ENCODE results near the gene COX7A1. TPM values are rescaled to one million over a fixed set of nuclear protein-coding genes. Genes with fewer than 3 reads are reported as not detected.
A peak's percentile ranks its signal among the peaks of the same experiment; 100 is the strongest.
"Not testable (repeated sequence)": the region's sequence is repeated elsewhere in the genome, so short reads cannot be mapped to it uniquely, and the experiment has no call there.

Gene COX7A1
- 3.9 TPM for total RNA-seq

DNA sequence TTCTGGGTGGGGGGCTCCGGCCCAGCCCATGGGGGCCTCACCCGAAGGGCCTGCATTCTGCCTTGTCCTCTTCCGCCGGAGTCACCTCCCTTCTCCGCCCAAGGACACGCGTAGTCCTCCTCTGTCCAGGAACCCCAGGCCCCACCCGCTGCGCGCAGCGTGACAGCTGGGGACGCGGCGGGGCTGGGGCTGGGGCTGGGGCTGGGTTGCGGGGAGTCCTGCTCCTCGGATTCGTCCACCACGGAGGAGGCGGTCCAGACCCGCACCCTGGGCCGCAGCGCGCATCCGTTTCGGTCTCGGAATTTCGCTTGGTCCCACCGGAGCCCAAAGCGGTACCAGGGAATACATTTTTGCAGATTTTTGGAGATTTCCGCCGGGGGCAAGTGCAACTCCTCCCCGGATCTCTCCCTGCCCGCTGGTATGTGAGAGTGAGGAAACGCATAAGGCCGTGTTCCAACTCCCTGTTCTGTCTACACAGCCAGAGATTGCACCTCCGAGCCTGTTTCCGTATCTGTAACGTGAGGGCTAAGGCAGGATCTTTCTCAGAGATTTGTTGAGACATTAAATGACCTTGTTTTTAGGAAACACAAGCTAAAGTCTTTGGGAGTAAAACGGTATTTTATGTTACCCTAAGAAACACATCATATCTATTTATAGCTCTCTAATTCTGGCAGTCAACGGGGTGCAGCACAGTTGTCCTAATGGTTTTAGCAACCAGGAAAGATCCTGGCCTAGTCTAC lies at the start of gene COX7A1:
COX7A1 (minus strand) TSS at position 96 of the 740 bp plus-strand sequence; CDS start at position 56, 40 bp downstream.
- ATAC-seq (peak; percentile 67), DNase-seq (ENCODE audit: low spot score) (no peak)

DNA sequence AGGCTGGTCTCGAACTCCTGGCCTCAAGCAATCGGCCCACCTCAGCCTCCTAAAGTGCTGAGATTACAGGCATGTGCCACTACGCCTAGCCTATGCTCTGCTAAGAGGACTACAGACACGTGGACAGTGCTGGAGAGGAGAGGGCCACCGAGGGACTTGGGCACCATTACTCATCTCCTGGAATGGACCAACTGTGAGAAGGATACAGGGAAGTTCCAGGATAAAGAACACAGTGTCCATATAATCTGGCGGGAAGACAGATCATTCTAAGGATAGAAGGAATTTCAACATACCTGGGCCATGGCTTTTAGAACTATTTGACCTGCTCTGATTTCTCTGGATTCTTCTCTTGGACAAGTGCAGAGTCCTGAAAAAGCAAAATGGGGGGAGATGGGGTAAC lies 49.4 kb upstream of the COX7A1 start:
- no peak for DNase-seq (ENCODE audit: low spot score)
- ATAC-seq, result no peak

GRCh38 chr19:36198119-36198518 lies 45.9 kb upstream of the COX7A1 start:
- ATAC-seq, result no peak
- no peak for DNase-seq (ENCODE audit: low spot score)

- DNase-seq (ENCODE audit: low spot score), result no peak
- no peak for ATAC-seq
Observed at GRCh38 chr19:36196249-36196648, 44.0 kb upstream of the COX7A1 start.

- DNase-seq (ENCODE audit: low spot score); ATAC-seq: not testable (repeated sequence)
Observed at GRCh38 chr19:36186722-36187121, 34.5 kb upstream of the COX7A1 start.

DNA sequence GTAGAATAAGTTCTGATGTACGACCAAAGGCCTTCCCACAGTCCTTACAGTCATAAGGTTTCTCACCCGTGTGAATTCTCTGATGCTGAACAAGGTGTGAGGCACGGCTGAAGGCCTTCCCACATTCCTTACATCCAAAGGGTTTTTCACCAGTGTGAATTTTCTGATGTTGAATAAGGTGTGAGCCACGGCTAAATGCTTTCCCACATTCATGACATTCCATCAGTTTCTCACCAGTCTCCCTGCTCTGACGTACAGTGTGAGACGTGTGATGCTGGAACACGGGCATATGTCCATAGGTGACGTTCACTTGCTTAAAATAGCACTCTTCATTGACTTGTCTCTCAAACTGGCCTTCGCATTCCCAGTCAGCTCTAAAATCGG lies 31.0 kb upstream of the COX7A1 start:
- DNase-seq (ENCODE audit: low spot score) (no peak), ATAC-seq (no peak)

- ATAC-seq, result no peak
- no peak for DNase-seq (ENCODE audit: low spot score)
Observed at GRCh38 chr19:36182612-36183244, 30.5 kb upstream of the COX7A1 start.

DNA sequence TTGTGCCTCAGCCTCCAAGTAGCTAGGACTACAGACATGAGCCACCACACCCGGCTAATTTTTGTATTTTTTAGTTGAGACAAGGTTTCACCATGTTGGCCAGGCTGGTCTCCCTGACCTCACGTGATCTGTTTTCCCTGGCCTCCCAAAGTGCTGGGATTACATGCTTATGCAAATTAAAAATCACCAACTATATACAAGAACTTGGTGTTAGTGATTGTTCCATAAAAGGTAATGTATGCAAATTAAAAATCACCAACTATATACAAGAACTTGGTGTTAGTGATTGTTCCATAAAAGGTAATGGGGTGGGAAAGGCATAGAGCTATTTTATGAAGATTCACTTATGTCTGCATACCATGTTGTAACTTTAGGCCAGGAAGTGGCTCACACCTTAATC lies 26.8 kb upstream of the COX7A1 start:
- DNase-seq (ENCODE audit: low spot score); ATAC-seq: not testable (repeated sequence)

GRCh38 chr19:36173846-36174245 lies 21.6 kb upstream of the COX7A1 start:
- ATAC-seq; DNase-seq (ENCODE audit: low spot score): not testable (repeated sequence)

DNA sequence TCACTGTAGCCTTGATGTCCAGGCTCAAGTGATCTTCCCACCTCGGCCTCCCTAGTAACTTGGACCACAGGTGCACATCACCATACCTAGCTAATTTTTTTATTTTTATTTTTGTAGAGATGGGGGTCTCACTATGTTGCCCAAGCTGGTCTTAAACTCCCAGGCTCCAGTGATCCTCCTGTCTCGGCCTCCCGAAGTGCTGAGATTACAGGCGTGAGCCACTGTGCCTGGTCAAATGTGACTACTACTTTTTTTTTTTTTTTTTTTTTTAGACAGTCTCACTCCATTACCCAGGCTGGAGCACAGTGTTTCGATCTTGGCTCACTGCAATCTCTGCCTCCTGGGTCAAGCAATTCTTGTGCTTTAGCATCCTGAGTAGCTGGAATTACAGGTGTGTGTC lies 20.6 kb upstream of the COX7A1 start:
- DNase-seq (ENCODE audit: low spot score) (no peak), ATAC-seq (no peak)

GRCh38 chr19:36169084-36169760 lies 17.0 kb upstream of the COX7A1 start:
- no peak for DNase-seq (ENCODE audit: low spot score)
- ATAC-seq, result no peak

GRCh38 chr19:36163813-36164212 lies 11.6 kb upstream of the COX7A1 start:
- ATAC-seq, result no peak

GRCh38 chr19:36160821-36161596 lies 8.8 kb upstream of the COX7A1 start:
- DNase-seq (ENCODE audit: low spot score) (no peak), ATAC-seq (no peak)

More at GRCh38 chr19:36163813-36164212, 11.6 kb upstream of the COX7A1 start:
- DNase-seq (ENCODE audit: low spot score), result no peak

- ATAC-seq, result no peak
- no peak for DNase-seq (ENCODE audit: low spot score)
Observed at GRCh38 chr19:36153126-36153525, 879 bp upstream of the COX7A1 start.

DNA sequence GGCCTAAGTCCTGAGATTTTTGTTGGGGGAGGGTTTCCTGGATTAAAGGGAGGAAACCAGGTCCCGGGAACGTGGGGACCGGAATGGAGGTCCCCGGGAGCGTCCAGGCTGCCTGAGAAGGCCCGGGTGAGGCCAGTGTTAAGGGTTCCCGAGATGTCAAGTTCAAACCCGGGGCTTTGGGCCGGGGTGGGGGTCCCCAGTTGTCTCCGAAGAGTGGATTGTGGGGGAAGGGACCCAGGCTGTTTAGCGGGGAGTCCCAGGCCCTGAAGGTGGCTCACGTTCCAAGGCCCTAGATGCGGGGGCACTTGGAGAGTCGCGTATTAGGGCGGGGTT lies 262 bp downstream of the COX7A1 start:
- ATAC-seq (no peak), DNase-seq (ENCODE audit: low spot score) (no peak)

- ATAC-seq (peak; percentile 13), DNase-seq (ENCODE audit: low spot score) (no peak)
Observed at GRCh38 chr19:36151144-36152018, 866 bp downstream of the COX7A1 start.

- DNase-seq (ENCODE audit: low spot score) (no peak), ATAC-seq (no peak)
Observed at GRCh38 chr19:36150586-36150985, 1.7 kb downstream of the COX7A1 start.

DNA sequence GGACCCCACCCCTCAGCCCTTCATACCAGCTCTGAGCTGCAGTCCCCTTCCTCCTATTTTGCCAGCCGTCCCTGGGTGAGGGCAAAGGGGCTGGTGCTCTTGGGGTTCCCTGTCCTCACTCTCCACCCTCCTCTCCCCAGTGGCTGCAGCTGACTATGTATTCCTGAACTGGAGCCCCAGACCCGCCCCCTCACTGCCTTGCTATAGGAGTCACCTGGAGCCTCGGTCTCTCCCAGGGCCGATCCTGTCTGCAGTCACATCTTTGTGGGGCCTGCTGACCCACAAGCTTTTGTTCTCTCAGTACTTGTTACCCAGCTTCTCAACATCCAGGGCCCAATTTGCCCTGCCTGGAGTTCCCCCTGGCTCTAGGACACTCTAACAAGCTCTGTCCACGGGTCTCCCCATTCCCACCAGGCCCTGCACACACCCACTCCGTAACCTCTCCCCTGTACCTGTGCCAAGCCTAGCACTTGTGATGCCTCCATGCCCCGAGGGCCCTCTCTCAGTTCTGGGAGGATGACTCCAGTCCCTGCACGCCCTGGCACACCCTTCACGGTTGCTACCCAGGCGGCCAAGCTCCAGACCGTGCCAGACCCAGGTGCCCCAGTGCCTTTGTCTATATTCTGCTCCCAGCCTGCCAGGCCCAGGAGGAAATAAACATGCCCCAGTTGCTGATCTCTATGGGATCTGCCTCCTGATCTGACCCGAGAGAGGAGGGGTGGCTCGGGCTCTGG lies 2.4 kb downstream of the COX7A1 start:
- DNase-seq (ENCODE audit: low spot score) (no peak), ATAC-seq (no peak)

GRCh38 chr19:36144624-36145023 lies 7.6 kb downstream of the COX7A1 start:
- DNase-seq (ENCODE audit: low spot score), result no peak
- no peak for ATAC-seq

GRCh38 chr19:36142496-36142895 lies 9.8 kb downstream of the COX7A1 start:
- ATAC-seq, result no peak
- DNase-seq (ENCODE audit: low spot score), result no peak

Data from left lobe of liver (tissue), 2 donors.